H9 (cell line): ENCODE results near the gene SGO1. TPM values are rescaled to one million over a fixed set of nuclear protein-coding genes. Genes with fewer than 3 reads are reported as not detected.

Experiments
- DNase-seq: peaks from one replicate; pipeline ENCODE4 v3.0.0-alpha.2; 2017
- H2AFZ ChIP-seq: one replicate; pipeline ENCODE4 v1.6.1; 2013; ENCODE audit warnings: mild to moderate bottlenecking, low read length, control low read depth, moderate library complexity
- H2AK5ac ChIP-seq: 2 replicates; pipeline ENCODE4 v1.6.1; 2013; ENCODE audit warnings: low read length, control low read depth, mixed read lengths; ENCODE audit not compliant: insufficient read length
- H2BK120ac ChIP-seq: one replicate; pipeline ENCODE4 v1.6.1; 2013; ENCODE audit warnings: low read depth, mild to moderate bottlenecking, low read length, control low read depth, inconsistent platforms; ENCODE audit not compliant: poor library complexity, severe bottlenecking
- H2BK12ac ChIP-seq: 2 replicates; pipeline ENCODE4 v1.6.1; 2013; ENCODE audit warnings: low read length, control low read depth, mixed read lengths, low read depth; ENCODE audit not compliant: insufficient read length
- H2BK15ac ChIP-seq: 2 replicates; pipeline ENCODE4 v1.6.1; 2013; ENCODE audit warnings: low read depth, low read length, control low read depth
- H2BK20ac ChIP-seq: one replicate; pipeline ENCODE4 v1.6.1; 2013; ENCODE audit warnings: low read depth, mild to moderate bottlenecking, low read length, control low read depth, inconsistent platforms; ENCODE audit not compliant: poor library complexity, severe bottlenecking
- H2BK5ac ChIP-seq: 2 replicates; pipeline ENCODE4 v1.6.1; 2013; ENCODE audit warnings: low read length, control low read depth, mixed read lengths; ENCODE audit not compliant: insufficient read length
- H3K14ac ChIP-seq: 2 replicates; pipeline ENCODE4 v1.6.1; 2013; ENCODE audit warnings: low read length, control low read depth; ENCODE audit not compliant: insufficient read depth
- H3K18ac ChIP-seq: 2 replicates; pipeline ENCODE4 v1.6.1; 2013; ENCODE audit warnings: low read depth, mild to moderate bottlenecking, mixed read lengths, low read length, control low read depth; ENCODE audit not compliant: insufficient read length
- H3K23ac ChIP-seq: 2 replicates; pipeline ENCODE4 v1.6.1; 2013; ENCODE audit warnings: low read length, control low read depth, mixed read lengths, low read depth; ENCODE audit not compliant: insufficient read length
- H3K23me2 ChIP-seq: 2 replicates; pipeline ENCODE4 v1.6.1; 2013; ENCODE audit warnings: low read depth, mild to moderate bottlenecking, mixed read lengths, low read length, control low read depth; ENCODE audit not compliant: insufficient read length, poor library complexity, severe bottlenecking
- H3K27ac ChIP-seq: 2 replicates; pipeline ENCODE4 v1.5.1; 2013; ENCODE audit warnings: low read length, control low read depth, mixed read lengths, low read depth; ENCODE audit not compliant: insufficient read length
- H3K27me3 ChIP-seq: 2 replicates; pipeline ENCODE4 v1.6.1; 2013; ENCODE audit warnings: low read length, control low read depth, inconsistent platforms; ENCODE audit not compliant: insufficient read depth
- H3K4ac ChIP-seq: 2 replicates; pipeline ENCODE4 v1.6.1; 2013; ENCODE audit warnings: low read depth, mild to moderate bottlenecking, control low read depth, inconsistent platforms, low read length, moderate library complexity
- H3K4me1 ChIP-seq: 2 replicates; pipeline ENCODE4 v1.6.1; 2013; ENCODE audit warnings: low read length, control low read depth, inconsistent platforms; ENCODE audit not compliant: insufficient read depth
- H3K4me2 ChIP-seq: 2 replicates; pipeline ENCODE4 v1.6.1; 2013; ENCODE audit warnings: low read length, control low read depth, mixed read lengths; ENCODE audit not compliant: insufficient read length, insufficient read depth
- H3K56ac ChIP-seq: 2 replicates; pipeline ENCODE4 v1.6.1; 2013; ENCODE audit warnings: low read depth, mild to moderate bottlenecking, mixed read lengths, low read length, control low read depth; ENCODE audit not compliant: insufficient read length
- H3K79me1 ChIP-seq: 2 replicates; pipeline ENCODE4 v1.6.1; 2013; ENCODE audit warnings: low read depth, mild to moderate bottlenecking, moderate library complexity, low read length, control low read depth, inconsistent platforms; ENCODE audit not compliant: insufficient read depth, poor library complexity, severe bottlenecking
- H3K79me2 ChIP-seq: 2 replicates; pipeline ENCODE4 v1.6.1; 2013; ENCODE audit warnings: low read length, control low read depth, inconsistent platforms; ENCODE audit not compliant: insufficient read depth
- H3K9ac ChIP-seq: 2 replicates; pipeline ENCODE4 v1.6.1; 2013; ENCODE audit warnings: low read length, control low read depth, mixed read lengths; ENCODE audit not compliant: insufficient read length; ENCODE audit errors: extremely low read depth
- H3K9me3 ChIP-seq: one replicate; pipeline ENCODE4 v1.6.1; 2013; ENCODE audit warnings: low read depth, low read length, inconsistent platforms; ENCODE audit not compliant: control insufficient read depth
- H3T11ph ChIP-seq: one replicate; pipeline ENCODE4 v1.6.1; 2013; ENCODE audit warnings: mild to moderate bottlenecking, low read length, control low read depth, inconsistent platforms
- H4K20me1 ChIP-seq: one replicate; pipeline ENCODE4 v1.6.1; 2013; ENCODE audit not compliant: control insufficient read depth, insufficient read length, insufficient read depth
- H4K5ac ChIP-seq: 2 replicates; pipeline ENCODE4 v1.6.1; 2013; ENCODE audit warnings: low read depth, mild to moderate bottlenecking, mixed read lengths, low read length, control low read depth; ENCODE audit not compliant: insufficient read length
- H4K8ac ChIP-seq: replicated peaks from 2 replicates; pipeline ENCODE4 v1.6.1; 2013; ENCODE audit warnings: low read length, control low read depth, mixed read lengths, low read depth; ENCODE audit not compliant: insufficient read length
- H4K91ac ChIP-seq: 2 replicates; pipeline ENCODE4 v1.6.1; 2013; ENCODE audit warnings: low read depth, mild to moderate bottlenecking, moderate library complexity, mixed read lengths, low read length, control low read depth; ENCODE audit not compliant: insufficient read length
- H3K27ac Mint-ChIP-seq, 3 experiments: 2 replicates in 2 of 3; 3 replicates in 1 of 3; pipeline ENCODE4 v1.8.0; 2020 to 2021; ENCODE audit warnings: mixed read lengths in 3 of 3, mild to moderate bottlenecking in 1 of 3, moderate library complexity in 1 of 3
- H3K27me3 Mint-ChIP-seq: 2 replicates; pipeline ENCODE4 v1.8.0; 2021; ENCODE audit warnings: low read depth, mild to moderate bottlenecking, moderate library complexity, mixed read lengths
- H3K36me3 Mint-ChIP-seq, 3 experiments: 2 replicates in 2 of 3; 3 replicates in 1 of 3; pipeline ENCODE4 v1.8.0; 2020 to 2021; ENCODE audit warnings: low read depth in 3 of 3, mixed read lengths in 3 of 3; ENCODE audit not compliant: insufficient read depth in 1 of 3
- H3K4me1 Mint-ChIP-seq, 2 experiments: 2 replicates each; pipeline ENCODE4 v1.8.0; 2020; ENCODE audit warnings: mixed read lengths in 2 of 2
- H3K4me3 Mint-ChIP-seq, 2 experiments: 2 replicates in 1 of 2; 3 replicates in 1 of 2; pipeline ENCODE4 v1.8.0; 2020 to 2021; ENCODE audit warnings: mild to moderate bottlenecking in 2 of 2, mixed read lengths in 2 of 2, moderate library complexity in 1 of 2
- H3K9me3 Mint-ChIP-seq, 2 experiments: 2 replicates in 1 of 2; 3 replicates in 1 of 2; pipeline ENCODE4 v1.8.0; 2020; ENCODE audit warnings: mild to moderate bottlenecking in 2 of 2, mixed read lengths in 2 of 2, moderate library complexity in 1 of 2
- WGBS: extraction: QIAGEN DNeasy Blood & Tissue Kit; methylation state at CpG from one replicate; pipeline ENCODE4 v1.1.7; 2013; ENCODE audit warnings: missing lambda C conversion rate, low lambda C conversion rate, mixed read lengths; ENCODE audit not compliant: insufficient read length; ENCODE audit errors: extremely low coverage; 5-methylcytosine and 5-hydroxymethylcytosine counted together
- total RNA-seq: library from RNA; stranded (reverse); gene quantifications from 2 replicates; pipeline ENCODE4 v1.2.1, GENCODE V29; 2021
- TF ChIP-seq, protein P1 (sequence below): fragments of 200-600 bp; sonication (generic); conservative IDR thresholded peaks from 3 replicates; pipeline ENCODE4 v1.8.0; 2021; ENCODE audit warnings: antibody characterized with exemption, mild to moderate bottlenecking

The SGO1 gene
- total RNA-seq, 1 experiment from 2014 or later = 30.7 TPM

DNA sequence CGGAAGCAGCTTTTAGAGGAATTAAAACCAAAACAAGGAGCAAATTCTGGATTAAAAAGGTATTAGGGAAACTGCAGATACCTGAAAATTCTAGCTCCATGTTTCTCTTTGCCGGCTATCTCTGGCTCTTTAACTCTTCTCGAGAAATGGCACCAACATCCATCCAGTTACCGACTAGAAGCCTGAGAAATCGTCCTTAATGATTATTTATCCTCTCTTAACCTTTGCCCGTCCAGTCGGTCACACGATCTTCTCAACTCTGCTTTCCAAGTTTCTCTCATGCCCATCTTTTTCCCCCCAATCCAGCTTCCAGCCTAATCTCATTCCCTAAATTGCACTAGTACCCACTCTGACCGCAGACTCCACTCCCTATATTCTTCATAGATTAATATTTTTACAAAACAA lies 596 bp upstream of the SGO1 start:
- Histone ChIP-seq H3K79me2 (peaks cover 7% of the 10 kb centered on the region; the same call in 1 of the 2 replicates), H2AFZ (no peak overlapping the region), H2BK120ac (no peak overlapping the region), H3K4ac (no peak overlapping the region), H4K5ac (no peak overlapping the region), H3T11ph (no peak overlapping the region), H2BK12ac (no peak overlapping the region), H3K23ac (no peak overlapping the region), H3K9ac (peak overlapping the region; percentile 98), H3K4me2 (peak overlapping the region; percentile 90), H4K20me1 (no peaks in the 10 kb centered on the region), H2AK5ac (no peak overlapping the region), H2BK15ac (no peak overlapping the region), H2BK5ac (no peak overlapping the region), H3K27me3 (no peaks in the 10 kb centered on the region), H3K27ac (peak overlapping the region; percentile 86), H4K8ac (no peak overlapping the region), H3K14ac (peak overlapping the region; percentile 86; the same call in 1 of the 2 replicates), H4K91ac (no peak overlapping the region), H3K18ac (peak overlapping the region; percentile 84), H2BK20ac (no peak overlapping the region), H3K23me2 (peaks cover 12% of the 10 kb centered on the region), H3K56ac (no peak overlapping the region), H3K79me1 (no peaks in the 10 kb centered on the region), H3K9me3 (no peaks in the 10 kb centered on the region), H3K4me1 (no peaks in the 10 kb centered on the region)
- peaks cover 3 to 6% of the 10 kb centered on the region in 2 experiments; a peak in 2 of 4 replicates for H3K4me1 Mint-ChIP-seq
- H3K27me3 Mint-ChIP-seq = no peaks in the 10 kb centered on the region
- no peak overlapping the region for H3K4me3 Mint-ChIP-seq
- no peak for DNase-seq
- H3K36me3 Mint-ChIP-seq = peaks cover 9 to 22% (median 18%) of the 10 kb centered on the region in 3 experiments; a peak in 6 of 7 replicates
- H3K27ac Mint-ChIP-seq = no peak overlapping the region
- no CpG with 5 or more reads among the region's 9 CpGs for WGBS
- TF ChIP-seq, protein P1, sequence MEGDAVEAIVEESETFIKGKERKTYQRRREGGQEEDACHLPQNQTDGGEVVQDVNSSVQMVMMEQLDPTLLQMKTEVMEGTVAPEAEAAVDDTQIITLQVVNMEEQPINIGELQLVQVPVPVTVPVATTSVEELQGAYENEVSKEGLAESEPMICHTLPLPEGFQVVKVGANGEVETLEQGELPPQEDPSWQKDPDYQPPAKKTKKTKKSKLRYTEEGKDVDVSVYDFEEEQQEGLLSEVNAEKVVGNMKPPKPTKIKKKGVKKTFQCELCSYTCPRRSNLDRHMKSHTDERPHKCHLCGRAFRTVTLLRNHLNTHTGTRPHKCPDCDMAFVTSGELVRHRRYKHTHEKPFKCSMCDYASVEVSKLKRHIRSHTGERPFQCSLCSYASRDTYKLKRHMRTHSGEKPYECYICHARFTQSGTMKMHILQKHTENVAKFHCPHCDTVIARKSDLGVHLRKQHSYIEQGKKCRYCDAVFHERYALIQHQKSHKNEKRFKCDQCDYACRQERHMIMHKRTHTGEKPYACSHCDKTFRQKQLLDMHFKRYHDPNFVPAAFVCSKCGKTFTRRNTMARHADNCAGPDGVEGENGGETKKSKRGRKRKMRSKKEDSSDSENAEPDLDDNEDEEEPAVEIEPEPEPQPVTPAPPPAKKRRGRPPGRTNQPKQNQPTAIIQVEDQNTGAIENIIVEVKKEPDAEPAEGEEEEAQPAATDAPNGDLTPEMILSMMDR = no peak
- H3K9me3 Mint-ChIP-seq = no peaks in the 10 kb centered on the region
